Activated CD8-positive, alpha-beta T cell treated with anti-CD3 and anti-CD28 coated beads, Interleukin-2, amount 10 ng/mL, durations not matched to agents 7 days and 5 days (primary cell): ENCODE data around the gene IP6K2. TPM values are rescaled to one million over a fixed set of nuclear protein-coding genes. Genes with fewer than 3 reads are reported as not detected.

Source experiments
- ATAC-seq: fragments of 150-1000 bp; cut with Tn5 transposase; one replicate; pipeline ENCODE4 v1.10.0; 2021; ENCODE audit warnings: moderate library complexity
- CTCF ChIA-PET: fragments of 350-600 bp; sonication (Branson Sonifier 250); formaldehyde crosslinking; loops from one replicate; lab custom pipeline; 2021; ENCODE audit warnings: antibody characterized with exemption; lab: Charles Lee
- POLR2A ChIA-PET: fragments of 350-600 bp; sonication (Branson Sonifier 250); formaldehyde crosslinking; loops from one replicate; lab custom pipeline; 2021; ENCODE audit warnings: antibody characterized with exemption; lab: Charles Lee
- DNase-seq: peaks from one replicate; pipeline ENCODE4 v3.0.0-alpha.2; 2020
- H3K27ac Mint-ChIP-seq: one replicate; pipeline ENCODE4 v1.8.0; 2021; ENCODE audit warnings: mild to moderate bottlenecking, mixed read lengths
- H3K27me3 Mint-ChIP-seq: one replicate; pipeline ENCODE4 v1.8.0; 2021; ENCODE audit warnings: low read depth, mixed read lengths
- H3K36me3 Mint-ChIP-seq: one replicate; pipeline ENCODE4 v1.8.0; 2021; ENCODE audit warnings: low read depth, mixed read lengths
- H3K4me1 Mint-ChIP-seq: one replicate; pipeline ENCODE4 v1.8.0; 2021; ENCODE audit warnings: low read depth, mixed read lengths
- H3K4me3 Mint-ChIP-seq: one replicate; pipeline ENCODE4 v1.8.0; 2021; ENCODE audit warnings: mild to moderate bottlenecking, mixed read lengths
- H3K9me3 Mint-ChIP-seq: one replicate; pipeline ENCODE4 v1.8.0; 2022; ENCODE audit warnings: mixed read lengths; ENCODE audit not compliant: insufficient read depth
- microRNA-seq: library from miRNA; unstranded; fragments of <30 nt; microRNA quantifications from one replicate; pipeline ENCODE4 v1.2.0, GENCODE V29; 2022
- total RNA-seq, 2 experiments: library from RNA; stranded (reverse); gene quantifications; one replicate each; pipeline ENCODE4 v1.2.3, GENCODE V29; 2021

The IP6K2 gene
- total RNA-seq, 2 experiments from 2014 or later: 49.6 to 50.4 TPM

- no peak for DNase-seq
- no peak overlapping the region for H3K4me3 Mint-ChIP-seq
- no peaks in the 10 kb centered on the region for H3K27me3 Mint-ChIP-seq
- no peaks in the 10 kb centered on the region for H3K9me3 Mint-ChIP-seq
- H3K27ac Mint-ChIP-seq: no peak overlapping the region
- ATAC-seq: no peak
- peaks cover 20% of the 10 kb centered on the region for H3K36me3 Mint-ChIP-seq
- H3K4me1 Mint-ChIP-seq: peaks cover 17% of the 10 kb centered on the region
- ChIA-PET POLR2A (interaction anchor here (1.2 kb wide), 1 partner anchor 42 kb away, joined by 4 read pairs; the partner anchor contains the start of gene UQCRC1), CTCF (no interaction called here)
Measured at GRCh38 chr3:48651771-48652170, 65.2 kb downstream of the IP6K2 start.

DNA sequence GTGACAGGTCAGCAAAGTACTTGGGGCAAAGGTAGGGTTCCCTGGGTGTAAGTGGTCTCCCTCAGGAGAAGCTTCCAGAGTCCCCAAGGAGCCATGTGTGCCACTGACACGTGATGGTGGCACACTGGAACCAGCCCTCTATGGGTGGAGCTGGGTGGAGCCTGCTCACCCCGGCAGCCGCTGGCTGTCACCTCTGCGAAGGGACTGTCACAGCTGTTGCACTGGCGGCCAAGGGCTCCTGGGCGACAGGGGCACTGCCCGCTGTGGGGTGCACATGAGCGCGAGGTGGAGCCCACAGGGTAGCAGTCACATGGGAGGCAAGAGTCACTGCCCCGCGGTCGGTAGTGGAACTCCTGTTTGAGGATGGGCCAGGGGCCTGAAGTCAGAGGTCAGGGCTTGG is 66.3 kb downstream of the IP6K2 start:
- Mint-ChIP-seq H3K4me3 (no peak overlapping the region), H3K27me3 (no peaks in the 10 kb centered on the region), H3K27ac (no peak overlapping the region), H3K36me3 (peaks cover 20% of the 10 kb centered on the region), H3K9me3 (no peaks in the 10 kb centered on the region), H3K4me1 (peaks cover 11% of the 10 kb centered on the region)
- DNase-seq: no peak
- ChIA-PET POLR2A (no interaction called here), CTCF (no interaction called here)
- no peak for ATAC-seq

GRCh38 chr3:48648188-48648850 is 68.7 kb downstream of the IP6K2 start:
- peaks cover 11% of the 10 kb centered on the region for H3K36me3 Mint-ChIP-seq
- H3K27ac Mint-ChIP-seq: no peak overlapping the region
- H3K9me3 Mint-ChIP-seq: no peaks in the 10 kb centered on the region
- CTCF ChIA-PET: interaction anchor here (1.6 kb wide), 1 partner anchor 13 kb away, joined by 4 read pairs; the partner anchor contains the start of gene SLC26A6
- POLR2A ChIA-PET: interaction anchor here (1.1 kb wide), 1 partner anchor 9 kb away, joined by 3 read pairs; no protein-coding TSS in a partner anchor
- ATAC-seq (no peak), DNase-seq (no peak)
- H3K27me3 Mint-ChIP-seq: no peaks in the 10 kb centered on the region
- no peaks in the 10 kb centered on the region for H3K4me1 Mint-ChIP-seq
- H3K4me3 Mint-ChIP-seq: no peak overlapping the region

DNA sequence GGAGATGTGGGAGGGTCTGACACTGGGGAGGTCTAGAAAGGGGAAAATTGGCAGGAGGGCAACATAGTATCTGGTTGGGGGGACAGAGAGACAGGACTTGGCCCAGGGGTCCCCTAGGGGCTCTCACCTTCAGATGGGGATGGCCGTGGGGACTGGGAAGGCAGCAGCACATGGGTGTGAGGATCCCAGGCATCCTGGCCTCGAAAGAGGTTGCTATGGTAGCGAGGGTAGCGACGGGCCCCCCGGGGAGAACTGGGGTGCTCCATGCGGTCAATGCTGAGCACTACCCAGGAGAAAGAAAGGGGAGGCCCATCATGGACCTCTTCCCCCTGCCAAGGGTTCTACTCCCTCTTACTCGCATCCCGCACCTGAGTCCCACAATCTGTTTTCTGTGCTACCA is 69.3 kb downstream of the IP6K2 start:
- H3K4me1 Mint-ChIP-seq: no peaks in the 10 kb centered on the region
- no peak overlapping the region for H3K4me3 Mint-ChIP-seq
- no peaks in the 10 kb centered on the region for H3K9me3 Mint-ChIP-seq
- H3K27me3 Mint-ChIP-seq: no peaks in the 10 kb centered on the region
- ATAC-seq: no peak
- POLR2A ChIA-PET: no interaction called here
- DNase-seq: no peak
- no peak overlapping the region for H3K27ac Mint-ChIP-seq
- H3K36me3 Mint-ChIP-seq: peaks cover 4% of the 10 kb centered on the region
- CTCF ChIA-PET: no interaction called here

GRCh38 chr3:48644898-48645760 is 71.9 kb downstream of the IP6K2 start:
- no peaks in the 10 kb centered on the region for H3K27me3 Mint-ChIP-seq
- H3K4me3 Mint-ChIP-seq: no peak overlapping the region
- no peaks in the 10 kb centered on the region for H3K4me1 Mint-ChIP-seq
- no peaks in the 10 kb centered on the region for H3K9me3 Mint-ChIP-seq
- CTCF ChIA-PET: interaction anchor here (1.5 kb wide), 1 partner anchor 9 kb away, joined by 4 read pairs; the partner anchor contains the start of gene SLC26A6
- POLR2A ChIA-PET: no interaction called here
- ATAC-seq (no peak), DNase-seq (no peak)
- H3K27ac Mint-ChIP-seq: no peak overlapping the region
- H3K36me3 Mint-ChIP-seq: peaks cover 6% of the 10 kb centered on the region

GRCh38 chr3:48642605-48643004 is 74.4 kb downstream of the IP6K2 start:
- DNase-seq (no peak), ATAC-seq (no peak)
- Mint-ChIP-seq H3K27ac (no peak overlapping the region), H3K4me1 (no peaks in the 10 kb centered on the region), H3K36me3 (peaks cover 11% of the 10 kb centered on the region), H3K9me3 (no peaks in the 10 kb centered on the region), H3K27me3 (no peaks in the 10 kb centered on the region), H3K4me3 (no peak overlapping the region)
- ChIA-PET POLR2A (no interaction called here), CTCF (no interaction called here)

- no peak for ATAC-seq
- Mint-ChIP-seq H3K4me1 (peaks cover 9% of the 10 kb centered on the region), H3K27ac (no peak overlapping the region), H3K27me3 (no peaks in the 10 kb centered on the region), H3K9me3 (no peaks in the 10 kb centered on the region), H3K36me3 (peaks cover 11% of the 10 kb centered on the region), H3K4me3 (no peak overlapping the region)
- ChIA-PET POLR2A (no interaction called here), CTCF (no interaction called here)
- DNase-seq: no peak
Measured at GRCh38 chr3:48641396-48641795, 75.6 kb downstream of the IP6K2 start.

GRCh38 chr3:48639944-48640606 is 76.9 kb downstream of the IP6K2 start:
- ATAC-seq (no peak), DNase-seq (no peak)
- peaks cover 11% of the 10 kb centered on the region for H3K36me3 Mint-ChIP-seq
- H3K27me3 Mint-ChIP-seq: no peaks in the 10 kb centered on the region
- no peak overlapping the region for H3K4me3 Mint-ChIP-seq
- H3K27ac Mint-ChIP-seq: no peak overlapping the region
- no peaks in the 10 kb centered on the region for H3K9me3 Mint-ChIP-seq
- ChIA-PET POLR2A (interaction anchor here (1.3 kb wide), 1 partner anchor 9 kb away, joined by 3 read pairs; no protein-coding TSS in a partner anchor), CTCF (no interaction called here)
- H3K4me1 Mint-ChIP-seq: peaks cover 17% of the 10 kb centered on the region

Small RNA genes lying within 50 kb of the gene (microRNA-seq; reads per million reads assigned to microRNA genes)
- not detected for gene MIR4793

Other genes starting within 250 kb of the IP6K2 start
- 100 to 1,000 TPM; 195 to 201 TPM for gene SHISA5, start 213.0 kb downstream of the IP6K2 start, total RNA-seq
- 10 to 100 TPM; 42.8 to 49.1 TPM for gene PFKFB4, start 160.4 kb downstream of the IP6K2 start, total RNA-seq
- gene UCN2, start 153.4 kb downstream of the IP6K2 start, total RNA-seq: not detected
- 1 to 10 TPM; 1.2 to 1.6 TPM for gene COL7A1, start 121.9 kb downstream of the IP6K2 start, total RNA-seq
- gene UQCRC1, start 107.6 kb downstream of the IP6K2 start, total RNA-seq: 100 to 1,000 TPM; 196 to 202 TPM
- under 1 TPM in 1 of 2 experiments, not detected in 1; 0.39 TPM for gene TMEM89, start 95.5 kb downstream of the IP6K2 start, total RNA-seq
- gene SLC26A6, start 81.8 kb downstream of the IP6K2 start, total RNA-seq: 10 to 100 TPM; 58.0 to 61.5 TPM
- gene CELSR3, start 54.3 kb downstream of the IP6K2 start, total RNA-seq: 10 to 100 TPM; 19.5 to 20.2 TPM
- gene NCKIPSD, start 31.3 kb downstream of the IP6K2 start, total RNA-seq: 10 to 100 TPM; 56.5 to 57.1 TPM
- 10 to 100 TPM; 35.9 to 40.2 TPM for gene PRKAR2A, start 130.7 kb upstream of the IP6K2 start, total RNA-seq
- 10 to 100 TPM; 29.9 to 33.1 TPM for gene SLC25A20, start 181.7 kb upstream of the IP6K2 start, total RNA-seq
- 100 to 1,000 TPM; 102 to 112 TPM for gene ARIH2, start 201.6 kb upstream of the IP6K2 start, total RNA-seq